Left ventricle myocardium inferior (tissue), 1 donor: ENCODE measurements around the gene MVK. TPM values are rescaled to one million over a fixed set of nuclear protein-coding genes. Genes with fewer than 3 reads are reported as not detected.

Experiments
- DNase-seq: peaks from one replicate; pipeline ENCODE4 v3.0.0-alpha.2; 2020
- H3K27ac ChIP-seq: fragments of 200-600 bp; replicated peaks from 2 replicates; pipeline ENCODE4 v1.8.0; 2021
- H3K27me3 ChIP-seq: fragments of 200-600 bp; 2 replicates; pipeline ENCODE4 v1.8.0; 2021; ENCODE audit warnings: low read depth
- H3K36me3 ChIP-seq: fragments of 200-600 bp; 2 replicates; pipeline ENCODE4 v1.8.0; 2021
- H3K4me1 ChIP-seq: fragments of 200-600 bp; 2 replicates; pipeline ENCODE4 v1.8.0; 2021
- H3K4me3 ChIP-seq: fragments of 200-600 bp; 2 replicates; pipeline ENCODE4 v1.8.0; 2021; ENCODE audit warnings: mild to moderate bottlenecking, moderate library complexity
- H3K9me3 ChIP-seq: fragments of 200-600 bp; replicated peaks from 2 replicates; pipeline ENCODE4 v1.8.0; 2021
- intact Hi-C: fragments of 100-400 bp; cut with micrococcal nuclease; formaldehyde crosslinking; loops from one replicate; pipeline ENCODE4 v1.11.0; 2022
- total RNA-seq: library from RNA; stranded (reverse); fragmentation: NEBNext Ultra II Directional; extraction: Animal tissue kit (Norgen Biotek cat#: 25700); gene quantifications from one replicate; pipeline ENCODE4 v1.2.1, GENCODE V29; 2021
- TF ChIP-seq, protein P1 (sequence below): fragments of 200-600 bp; IDR thresholded peaks from 2 replicates; pipeline ENCODE4 v1.8.0; 2021; ENCODE audit warnings: antibody characterized with exemption, mild to moderate bottlenecking, borderline replicate concordance
- donor health status: DM: no; HTN: yes; CAD: no; lungs with severe emphysema.

The MVK gene
- total RNA-seq, 1 donor from 2014 or later, result 8.4 TPM

DNA sequence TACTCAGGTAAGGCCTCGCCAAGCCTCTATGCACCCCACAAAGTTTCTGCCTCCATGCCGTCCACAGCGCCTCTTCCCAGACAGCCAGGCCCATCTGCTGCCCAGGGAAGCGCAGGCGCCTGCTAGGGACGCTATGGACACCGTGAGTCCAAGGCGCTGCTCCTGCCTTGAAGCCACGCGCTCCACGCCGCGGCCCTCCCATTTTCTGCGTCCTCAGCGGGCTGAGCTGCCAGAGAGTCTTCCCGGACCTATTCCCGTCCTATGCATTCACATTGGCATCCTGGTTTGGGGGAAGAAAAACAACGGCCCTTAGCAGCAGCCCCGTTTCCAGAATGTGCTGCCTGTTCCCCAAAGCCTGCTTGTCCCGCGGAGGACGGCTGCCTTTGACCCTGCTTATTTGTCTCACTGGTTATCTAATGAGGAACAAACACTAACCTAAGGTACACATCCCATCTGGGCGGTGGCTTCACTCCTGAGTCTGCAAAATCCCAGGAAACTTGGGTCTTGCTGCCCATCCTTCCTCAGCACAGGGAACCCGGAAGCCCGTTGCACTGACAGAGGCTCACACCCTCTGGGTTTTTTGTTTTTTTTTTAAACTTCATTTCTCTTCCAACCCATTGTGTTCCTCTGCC is 38.2 kb upstream of the MVK start:
- Histone ChIP-seq H3K9me3 (no peaks in the 10 kb centered on the region), H3K27me3 (no peaks in the 10 kb centered on the region), H3K4me1 (no peaks in the 10 kb centered on the region), H3K4me3 (no peak overlapping the region), H3K36me3 (peaks cover 64% of the 10 kb centered on the region), H3K27ac (no peak overlapping the region)
- TF ChIP-seq, protein P1, sequence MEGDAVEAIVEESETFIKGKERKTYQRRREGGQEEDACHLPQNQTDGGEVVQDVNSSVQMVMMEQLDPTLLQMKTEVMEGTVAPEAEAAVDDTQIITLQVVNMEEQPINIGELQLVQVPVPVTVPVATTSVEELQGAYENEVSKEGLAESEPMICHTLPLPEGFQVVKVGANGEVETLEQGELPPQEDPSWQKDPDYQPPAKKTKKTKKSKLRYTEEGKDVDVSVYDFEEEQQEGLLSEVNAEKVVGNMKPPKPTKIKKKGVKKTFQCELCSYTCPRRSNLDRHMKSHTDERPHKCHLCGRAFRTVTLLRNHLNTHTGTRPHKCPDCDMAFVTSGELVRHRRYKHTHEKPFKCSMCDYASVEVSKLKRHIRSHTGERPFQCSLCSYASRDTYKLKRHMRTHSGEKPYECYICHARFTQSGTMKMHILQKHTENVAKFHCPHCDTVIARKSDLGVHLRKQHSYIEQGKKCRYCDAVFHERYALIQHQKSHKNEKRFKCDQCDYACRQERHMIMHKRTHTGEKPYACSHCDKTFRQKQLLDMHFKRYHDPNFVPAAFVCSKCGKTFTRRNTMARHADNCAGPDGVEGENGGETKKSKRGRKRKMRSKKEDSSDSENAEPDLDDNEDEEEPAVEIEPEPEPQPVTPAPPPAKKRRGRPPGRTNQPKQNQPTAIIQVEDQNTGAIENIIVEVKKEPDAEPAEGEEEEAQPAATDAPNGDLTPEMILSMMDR, result no peak
- intact Hi-C loops, result no loop called here
- DNase-seq, result no peak

DNA sequence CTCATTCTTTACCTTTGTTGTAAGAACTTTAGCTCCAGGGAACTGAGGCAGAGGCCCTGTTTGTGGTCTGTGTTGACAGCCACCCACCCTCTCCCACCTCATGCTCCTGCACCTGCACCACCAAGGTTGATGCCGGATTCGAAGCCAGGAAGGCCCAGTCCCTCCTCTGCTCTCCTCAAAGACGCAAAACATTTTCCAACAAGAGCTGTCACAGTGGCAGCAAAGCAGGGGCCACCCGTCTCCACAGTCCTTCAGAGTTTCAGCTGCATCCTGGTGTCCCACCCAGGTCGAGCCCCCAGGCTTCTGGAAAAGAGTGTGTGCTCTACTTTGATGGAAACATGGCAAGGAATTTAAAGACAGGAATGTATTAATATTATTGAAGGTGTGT is 37.7 kb upstream of the MVK start:
- intact Hi-C loops, result no loop called here
- Histone ChIP-seq H3K4me1 (no peaks in the 10 kb centered on the region), H3K4me3 (no peak overlapping the region), H3K27ac (no peak overlapping the region), H3K36me3 (peaks cover 59% of the 10 kb centered on the region), H3K27me3 (no peaks in the 10 kb centered on the region), H3K9me3 (no peaks in the 10 kb centered on the region)
- TF ChIP-seq, protein P1, result no peak
- no peak for DNase-seq

GRCh38 chr12:109537136-109537535 is 36.5 kb upstream of the MVK start:
- Histone ChIP-seq H3K4me1 (no peaks in the 10 kb centered on the region), H3K27me3 (no peaks in the 10 kb centered on the region), H3K27ac (no peak overlapping the region), H3K4me3 (no peak overlapping the region), H3K36me3 (peaks cover 46% of the 10 kb centered on the region), H3K9me3 (no peaks in the 10 kb centered on the region)
- TF ChIP-seq, protein P1, result no peak
- no peak for DNase-seq
- intact Hi-C loops, result no loop called here

GRCh38 chr12:109538191-109538863 is 35.3 kb upstream of the MVK start:
- H3K36me3 ChIP-seq, result peaks cover 36% of the 10 kb centered on the region
- H3K9me3 ChIP-seq, result no peaks in the 10 kb centered on the region
- no peaks in the 10 kb centered on the region for H3K27me3 ChIP-seq
- TF ChIP-seq, protein P1, result no peak
- no peak for DNase-seq
- intact Hi-C loops, result no loop called here
- no peak overlapping the region for H3K27ac ChIP-seq
- H3K4me1 ChIP-seq, result no peaks in the 10 kb centered on the region
- H3K4me3 ChIP-seq, result no peak overlapping the region

DNA sequence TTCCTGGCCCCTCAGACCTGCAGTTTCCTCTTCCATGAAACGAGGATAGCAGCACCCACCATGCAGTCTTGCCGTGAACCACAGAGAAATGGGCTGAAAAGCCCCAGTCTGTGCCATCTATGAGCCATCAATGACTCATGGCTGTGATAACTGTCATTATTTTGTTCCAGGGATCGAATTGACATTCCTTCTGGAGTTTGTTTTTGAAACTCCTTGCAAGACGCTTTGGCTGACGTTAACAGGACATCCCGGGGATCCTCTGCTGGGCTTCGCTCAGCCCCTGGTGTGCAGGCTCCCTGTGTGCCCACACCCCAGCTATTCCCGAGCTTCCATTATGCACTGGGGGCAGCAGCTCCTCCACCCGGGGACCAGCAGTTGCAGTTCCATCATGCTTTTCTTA is 34.1 kb upstream of the MVK start:
- Histone ChIP-seq H3K4me1 (no peaks in the 10 kb centered on the region), H3K27me3 (no peaks in the 10 kb centered on the region), H3K27ac (no peak overlapping the region), H3K4me3 (no peak overlapping the region), H3K36me3 (peaks cover 25% of the 10 kb centered on the region), H3K9me3 (no peaks in the 10 kb centered on the region)
- DNase-seq, result no peak
- TF ChIP-seq, protein P1, result no peak
- intact Hi-C loops, result no loop called here
